Breast epithelium (tissue), 4 donors: Measurements from ENCODE around the gene PRPF19. TPM values are rescaled to one million over a fixed set of nuclear protein-coding genes. Genes with fewer than 3 reads are reported as not detected.
A peak's percentile ranks its signal among the peaks of the same experiment; 100 is the strongest.

Source experiments
- DNase-seq, 2 donors: peaks; one replicate each; pipeline ENCODE4 v3.0.0-alpha.2; 2019; ENCODE audit warnings: low spot score in 2 of 2
- H3K27ac ChIP-seq, 2 donors: fragments of 200-600 bp; sonication (generic) in 1 of 2; one replicate each; pipeline ENCODE4 v1.5.1; 2016 to 2019; ENCODE audit warnings: mild to moderate bottlenecking in 1 of 2
- H3K27me3 ChIP-seq, 2 donors: fragments of 200-600 bp; sonication (generic) in 1 of 2; one replicate each; pipeline versions ENCODE4 v1.5.1 to v1.6.0; 2017 to 2019; ENCODE audit warnings: control low read depth in 1 of 2, mild to moderate bottlenecking in 1 of 2
- H3K36me3 ChIP-seq: fragments of 200-600 bp; one replicate; pipeline ENCODE4 v1.5.1; 2019
- H3K4me1 ChIP-seq, 2 donors: fragments of 200-600 bp; sonication (generic); one replicate each; pipeline ENCODE4 v1.5.1; 2016 to 2019; ENCODE audit warnings: control low read depth in 1 of 2
- H3K4me3 ChIP-seq, 3 donors: fragments of 200-600 bp; sonication (generic); 1 replicate in 2 of 3; 2 replicates in 1 of 3; pipeline ENCODE4 v1.5.1; 2016 to 2019; ENCODE audit warnings: mild to moderate bottlenecking in 3 of 3, moderate library complexity in 2 of 3
- H3K9me3 ChIP-seq, 2 donors: fragments of 200-600 bp; sonication (generic) in 1 of 2; one replicate each; pipeline ENCODE4 v1.5.1; 2016 to 2019; ENCODE audit warnings: control low read depth in 1 of 2
- CTCF ChIP-seq, 3 donors: fragments of 450-650 bp; IDR thresholded peaks; one replicate each; pipeline ENCODE4 v1.5.1; 2016 to 2017; ENCODE audit warnings: antibody characterized with exemption in 3 of 3, mild to moderate bottlenecking in 3 of 3, moderate library complexity in 3 of 3
- POLR2A ChIP-seq: fragments of 450-650 bp; IDR thresholded peaks from one replicate; pipeline ENCODE4 v1.6.1; 2016; ENCODE audit warnings: antibody characterized with exemption, mild to moderate bottlenecking, moderate library complexity
- POLR2AphosphoS5 ChIP-seq, 3 donors: sonication (generic); formaldehyde crosslinking; IDR thresholded peaks; one replicate each; pipeline ENCODE4 v1.6.1; 2017; ENCODE audit warnings: antibody characterized with exemption in 3 of 3
- intact Hi-C: fragments of 100-400 bp; cut with DNase I; formaldehyde crosslinking; loops from one replicate; pipeline ENCODE4 v1.15.1; 2023; ENCODE audit warnings: low total_unique reads
- total RNA-seq, 3 donors: library from RNA; depleted of rRNA; stranded (reverse); fragments of >200 nt; gene quantifications; one replicate each; pipeline ENCODE4 v1.1.0, GENCODE V29; 2016

Gene PRPF19
- total RNA-seq, 3 donors from 2014 or later = 56.0 to 82.7 (median 81.3) TPM

DNA sequence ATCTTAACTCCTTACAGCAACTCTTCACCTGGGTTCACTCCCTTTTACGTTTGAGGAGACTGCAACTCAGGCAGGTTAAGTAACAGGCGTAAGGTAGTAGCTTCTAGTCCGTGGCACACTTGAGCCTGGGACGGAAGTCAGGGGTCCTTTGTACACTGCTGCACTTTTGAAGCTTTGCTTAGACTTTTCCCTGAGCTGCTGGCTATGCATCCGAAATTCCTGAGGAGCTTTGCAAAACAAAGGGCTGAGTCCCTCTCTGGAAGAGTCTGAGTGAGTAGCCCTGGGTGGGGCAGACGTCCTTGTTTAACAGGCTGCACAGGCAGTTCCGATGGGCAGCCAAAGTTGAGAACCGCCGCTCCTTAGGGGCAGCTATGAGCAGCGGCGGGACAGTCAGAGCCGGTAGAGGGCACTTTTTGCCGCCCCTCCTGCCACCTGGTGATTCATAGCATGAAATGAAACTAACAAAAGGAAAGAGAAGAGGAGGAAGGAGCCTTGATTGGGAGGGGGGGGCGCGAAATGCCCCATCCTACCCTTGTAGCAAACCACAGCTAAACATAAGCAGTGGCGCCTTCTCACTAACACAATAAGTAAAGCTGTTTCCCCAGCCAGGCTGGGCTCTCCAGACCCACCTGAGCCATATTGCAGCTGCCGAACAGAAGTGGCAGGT, 9.0 kb upstream of the PRPF19 start:
- TF ChIP-seq POLR2A (no peak), CTCF (IDR thresholded peaks at IDR 0.05) (no peak), POLR2AphosphoS5 (IDR thresholded peaks at IDR 0.05) (no peak)
- H3K36me3 ChIP-seq = no peaks in the 10 kb centered on the region
- peak overlapping the region; percentile 69 to 84 (median 74) for H3K4me3 ChIP-seq
- peaks cover 4% of the 10 kb centered on the region in 2 donors for H3K4me1 ChIP-seq
- H3K9me3 ChIP-seq = no peaks in the 10 kb centered on the region
- DNase-seq = peak in 1 of 2 donors; percentile 64
- no peaks in the 10 kb centered on the region for H3K27me3 ChIP-seq
- H3K27ac ChIP-seq = peak overlapping the region; percentile 94 to 95
- intact Hi-C loops = no loop called here

DNA sequence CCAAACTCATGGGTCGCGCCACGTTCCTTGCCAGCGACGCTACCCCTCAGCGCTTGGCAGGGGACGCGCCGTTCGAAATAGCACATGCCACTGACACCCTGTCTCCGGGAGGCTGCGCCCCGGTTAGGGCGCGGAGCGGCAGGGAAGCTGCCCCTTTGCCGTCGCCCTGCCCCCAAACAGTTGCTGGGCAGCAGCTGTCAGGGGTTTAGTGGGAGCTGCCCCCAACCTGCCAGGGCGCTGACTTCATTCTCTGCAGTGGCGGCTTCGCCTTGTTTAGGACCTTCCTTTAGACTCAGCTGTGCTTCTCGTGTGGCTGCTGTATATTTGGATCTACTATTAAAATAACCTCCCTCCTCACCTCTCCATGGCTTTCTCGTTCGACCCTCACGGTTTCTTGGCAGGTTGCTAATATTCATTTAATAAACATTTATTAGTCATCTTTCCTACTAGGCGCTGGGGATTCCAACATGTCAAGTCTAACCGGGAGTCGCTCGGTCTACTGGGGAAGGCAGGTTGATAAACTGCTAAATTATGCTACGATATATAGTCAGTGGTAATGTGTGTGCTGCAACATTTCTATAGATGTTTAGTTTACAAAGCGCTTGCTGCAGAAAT, 8.4 kb upstream of the PRPF19 start:
- Histone ChIP-seq H3K4me3 (peak overlapping the region; percentile 69 to 84 (median 74)), H3K9me3 (no peaks in the 10 kb centered on the region), H3K4me1 (peaks cover 4% of the 10 kb centered on the region in 2 donors), H3K27me3 (no peaks in the 10 kb centered on the region), H3K27ac (peak overlapping the region; percentile 94 to 95), H3K36me3 (no peaks in the 10 kb centered on the region)
- intact Hi-C loops = no loop called here
- DNase-seq = no peak
- no peak for TF ChIP-seq POLR2A
- no peak for TF ChIP-seq CTCF (IDR thresholded peaks at IDR 0.05)
- no peak for TF ChIP-seq POLR2AphosphoS5 (IDR thresholded peaks at IDR 0.05)

DNA sequence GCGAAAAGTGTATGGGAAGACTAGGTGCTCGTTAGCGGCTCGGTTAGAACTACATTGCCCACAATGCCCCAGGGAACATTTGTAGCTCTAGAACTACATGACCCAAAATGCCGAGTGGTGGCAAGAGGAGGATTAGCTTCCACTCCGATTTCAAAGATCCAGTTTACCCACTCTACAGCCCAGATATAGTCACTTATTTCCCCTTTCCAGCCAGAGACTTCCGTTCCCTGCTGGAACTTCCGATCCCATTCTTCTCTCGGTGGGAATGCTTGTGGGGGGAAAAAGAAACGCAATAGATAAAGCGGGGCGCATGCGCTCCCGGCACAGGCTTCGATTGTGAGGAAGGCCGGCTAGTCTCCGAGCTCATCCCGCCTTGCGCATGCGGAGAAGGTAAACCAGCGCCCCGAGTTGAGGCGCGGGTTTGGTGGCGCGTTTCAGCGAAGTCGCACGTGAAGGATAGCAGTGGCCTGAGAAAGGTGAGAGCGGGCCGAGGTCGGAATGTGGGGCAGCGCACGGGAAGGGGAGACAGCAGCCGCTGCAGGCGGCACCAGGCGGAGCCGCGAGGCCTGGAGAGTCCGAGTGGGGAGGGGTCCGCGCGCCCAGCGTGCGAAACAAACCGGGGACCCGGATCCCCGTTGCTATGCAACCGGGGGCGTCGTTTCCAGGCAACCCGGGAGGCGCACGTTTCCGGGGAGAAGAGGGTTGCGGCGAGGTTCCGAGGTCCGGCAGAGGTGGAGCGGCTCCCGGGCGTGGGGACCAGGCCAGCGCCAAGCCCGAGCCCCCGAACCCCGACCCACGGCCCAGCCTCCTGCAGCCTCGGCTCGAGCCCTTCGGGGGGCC, 7.6 kb upstream of the PRPF19 start, which contains the start of gene TMEM109:
TMEM109 (plus strand) TSS at position 366 of the 840 bp plus-strand sequence. CDS start 5,536 bp downstream, outside the sequence.
- Histone ChIP-seq H3K36me3 (no peaks in the 10 kb centered on the region), H3K4me1 (peaks cover 4% of the 10 kb centered on the region in 2 donors), H3K27ac (peak within 1 kb of the TSS; percentile 94 to 95), H3K9me3 (no peaks in the 10 kb centered on the region), H3K27me3 (no peaks in the 10 kb centered on the region), H3K4me3 (peak within 1 kb of the TSS; percentile 69 to 84 (median 74))
- peak; percentile 34 for TF ChIP-seq POLR2A
- peak in 1 of 3 donors; percentile 30 for TF ChIP-seq CTCF (IDR thresholded peaks at IDR 0.05)
- TF ChIP-seq POLR2AphosphoS5 (IDR thresholded peaks at IDR 0.05) = peak; percentile 27 to 74 (median 73)
- DNase-seq = peak; percentile 75 to 77
- intact Hi-C loops = no loop called here

DNA sequence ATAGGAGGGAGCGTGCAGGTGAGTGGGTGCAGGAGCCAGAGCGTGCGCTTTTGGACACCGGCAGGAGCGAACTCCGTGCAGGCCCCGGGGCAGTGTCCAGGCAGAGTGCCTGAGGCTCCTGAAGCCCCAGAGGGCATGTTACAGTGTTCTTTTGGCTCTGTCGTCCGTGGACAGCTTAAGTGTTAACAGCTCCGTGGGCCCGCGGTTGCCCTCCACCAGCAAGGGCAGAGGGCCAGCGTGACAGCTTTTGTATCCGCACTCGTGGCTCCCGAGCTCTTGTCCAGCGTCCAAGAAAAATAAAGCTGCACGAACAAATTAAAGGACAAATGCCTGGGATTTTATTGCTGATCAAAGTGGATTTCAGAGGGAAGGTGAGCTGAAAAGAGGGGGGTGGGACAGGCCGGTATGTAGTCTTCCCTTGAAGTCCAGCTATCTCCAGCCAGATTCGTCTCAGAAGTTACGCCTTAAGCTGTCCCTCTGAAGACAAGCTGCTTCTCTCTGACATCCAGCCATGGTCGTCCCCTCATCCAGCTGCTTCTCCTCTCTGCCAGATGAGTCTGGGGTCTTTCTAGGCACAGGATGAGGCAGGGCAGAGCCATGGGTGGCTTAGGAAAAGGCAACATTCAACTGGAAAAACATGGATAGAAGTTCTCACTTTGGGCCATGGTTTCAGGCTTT, 6.6 kb upstream of the PRPF19 start:
- Histone ChIP-seq H3K4me3 (peak overlapping the region in 2 of 3 donors; percentile 69 to 74), H3K27me3 (no peaks in the 10 kb centered on the region), H3K36me3 (no peaks in the 10 kb centered on the region), H3K9me3 (no peaks in the 10 kb centered on the region), H3K27ac (peak overlapping the region; percentile 94 to 95), H3K4me1 (peaks cover 4% of the 10 kb centered on the region in 2 donors)
- peak in 1 of 2 donors; percentile 40 for DNase-seq
- TF ChIP-seq CTCF (IDR thresholded peaks at IDR 0.05) = no peak
- TF ChIP-seq POLR2A = no peak
- TF ChIP-seq POLR2AphosphoS5 (IDR thresholded peaks at IDR 0.05) = no peak
- intact Hi-C loops = no loop called here
